AG10803 (cell line): ENCODE measurements around the gene EIF5B.

Source experiments
- DNase-seq: peaks from one replicate; pipeline ENCODE4 v3.0.0; 2010; ENCODE audit warnings: low read depth
- H3K4me3 ChIP-seq: 2 replicates; pipeline ENCODE4 v1.5.1; 2011; ENCODE audit warnings: mild to moderate bottlenecking, low read length, control low read depth
- CTCF ChIP-seq: conservative IDR thresholded peaks from 2 replicates; pipeline ENCODE4 v1.5.1; 2011; ENCODE audit warnings: mild to moderate bottlenecking, low read length, control low read depth, inconsistent platforms

Gene EIF5B

GRCh38 chr2:99403084-99403483 is 65.9 kb downstream of the EIF5B start:
- no peak for TF ChIP-seq CTCF
- DNase-seq = no peak
- H3K4me3 ChIP-seq = no peak overlapping the region

GRCh38 chr2:99403524-99403923 is 66.3 kb downstream of the EIF5B start:
- TF ChIP-seq CTCF = no peak
- no peak for DNase-seq
- H3K4me3 ChIP-seq = no peak overlapping the region

- no peak overlapping the region for H3K4me3 ChIP-seq
- TF ChIP-seq CTCF = no peak
- no peak for DNase-seq
These were observed 67.0 kb downstream of the EIF5B start for GRCh38 chr2:99404039-99404796.

- TF ChIP-seq CTCF = no peak
- no peak for DNase-seq
- no peak overlapping the region for H3K4me3 ChIP-seq
These were observed 67.8 kb downstream of the EIF5B start for GRCh38 chr2:99404797-99405669.

GRCh38 chr2:99406137-99406536 is 68.9 kb downstream of the EIF5B start:
- no peak for DNase-seq
- H3K4me3 ChIP-seq = no peak overlapping the region
- no peak for TF ChIP-seq CTCF

GRCh38 chr2:99410276-99410675 is 73.1 kb downstream of the EIF5B start:
- no peak for TF ChIP-seq CTCF
- no peak overlapping the region for H3K4me3 ChIP-seq
- DNase-seq = no peak
